ENCODE results near the gene ASPM. TPM values are rescaled to one million over a fixed set of nuclear protein-coding genes. Genes with fewer than 3 reads are reported as not detected.

ASPM gene
- polyA plus RNA-seq, 3 donors = 0.01 to 0.08 (median 0.05) TPM

DNA sequence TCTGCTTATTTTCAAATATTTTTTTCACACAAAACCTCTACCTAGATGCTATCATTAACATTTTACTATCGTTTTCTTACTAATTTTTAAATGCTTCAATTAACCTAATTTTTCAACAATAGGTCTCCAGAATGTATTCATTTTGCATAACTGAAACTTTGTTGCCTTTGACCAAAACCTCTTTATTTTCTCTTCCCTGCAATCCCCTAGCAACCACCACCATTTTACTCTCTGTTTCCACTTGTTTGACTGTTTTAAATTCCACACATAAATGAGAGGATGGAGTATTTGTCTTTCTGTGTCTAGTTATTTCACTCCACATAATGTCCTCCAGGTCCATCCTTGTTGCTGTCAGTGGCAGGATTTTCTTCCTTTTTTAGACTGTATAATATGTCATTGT is 69.9 kb downstream of the ASPM start:
- H3K79me2 ChIP-seq (ENCODE audit: insufficient read depth, low read length) = no peaks in the 10 kb centered on the region
- no peak overlapping the region for H3K4me3 ChIP-seq (replicated peaks in 1 of 3; ENCODE audit: low read depth in 2 of 3, low read length in 3 of 3)
- TF ChIP-seq, protein P1, sequence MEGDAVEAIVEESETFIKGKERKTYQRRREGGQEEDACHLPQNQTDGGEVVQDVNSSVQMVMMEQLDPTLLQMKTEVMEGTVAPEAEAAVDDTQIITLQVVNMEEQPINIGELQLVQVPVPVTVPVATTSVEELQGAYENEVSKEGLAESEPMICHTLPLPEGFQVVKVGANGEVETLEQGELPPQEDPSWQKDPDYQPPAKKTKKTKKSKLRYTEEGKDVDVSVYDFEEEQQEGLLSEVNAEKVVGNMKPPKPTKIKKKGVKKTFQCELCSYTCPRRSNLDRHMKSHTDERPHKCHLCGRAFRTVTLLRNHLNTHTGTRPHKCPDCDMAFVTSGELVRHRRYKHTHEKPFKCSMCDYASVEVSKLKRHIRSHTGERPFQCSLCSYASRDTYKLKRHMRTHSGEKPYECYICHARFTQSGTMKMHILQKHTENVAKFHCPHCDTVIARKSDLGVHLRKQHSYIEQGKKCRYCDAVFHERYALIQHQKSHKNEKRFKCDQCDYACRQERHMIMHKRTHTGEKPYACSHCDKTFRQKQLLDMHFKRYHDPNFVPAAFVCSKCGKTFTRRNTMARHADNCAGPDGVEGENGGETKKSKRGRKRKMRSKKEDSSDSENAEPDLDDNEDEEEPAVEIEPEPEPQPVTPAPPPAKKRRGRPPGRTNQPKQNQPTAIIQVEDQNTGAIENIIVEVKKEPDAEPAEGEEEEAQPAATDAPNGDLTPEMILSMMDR (IDR thresholded peaks at IDR 0.05) = no peak
- no peak overlapping the region for H3K27ac Mint-ChIP-seq
- WGBS (ENCODE audit: insufficient coverage) = 80% methylated on average over 1 of the region's 1 CpG
- no peak overlapping the region for H3K9ac ChIP-seq (ENCODE audit: insufficient read depth, low read length, poor library complexity, severe bottlenecking)
- peaks cover 8 to 11% of the 10 kb centered on the region in 2 donors for H3K9me3 ChIP-seq (replicated peaks in 1 of 2; ENCODE audit: control insufficient read depth in 1 of 2, insufficient read depth in 1 of 2, low read length in 2 of 2)
- intact Hi-C loops (cut with micrococcal nuclease) = no loop called here
- no peak overlapping the region for H3K27ac ChIP-seq (ENCODE audit: low read depth in 1 of 2, low read length in 2 of 2)
- peaks cover 0 to 2% (median 0%) of the 10 kb centered on the region in 3 donors for H3K27me3 Mint-ChIP-seq (ENCODE audit: low read depth in 3 of 3)
- H3K27me3 ChIP-seq (ENCODE audit: control insufficient read depth in 2 of 2, insufficient read depth in 2 of 2, low read length in 2 of 2) = no peaks in the 10 kb centered on the region
- H3K36me3 ChIP-seq (replicated peaks in 1 of 2; ENCODE audit: control insufficient read depth in 1 of 2, insufficient read depth in 2 of 2, low read length in 2 of 2) = peaks cover 0 to under 1% of the 10 kb centered on the region in 2 donors
- no peak for DNase-seq
- no peak overlapping the region for H3K4me2 ChIP-seq (replicated peaks; ENCODE audit: extremely low read depth, low read length, poor library complexity, severe bottlenecking)
- no peaks in the 10 kb centered on the region for H3K4me1 Mint-ChIP-seq
- H3K36me3 Mint-ChIP-seq = peaks cover 0 to 2% of the 10 kb centered on the region in 2 donors
- no peak overlapping the region for H3K4me3 Mint-ChIP-seq
- H3K4me1 ChIP-seq (ENCODE audit: control insufficient read depth in 1 of 2, insufficient read depth in 2 of 2, low read length in 2 of 2) = no peaks in the 10 kb centered on the region
- no peaks in the 10 kb centered on the region for H4K20me1 ChIP-seq (ENCODE audit: insufficient read depth, low read length)
- peaks cover 6 to 16% (median 12%) of the 10 kb centered on the region in 7 donors for H3K9me3 Mint-ChIP-seq
- H2AFZ ChIP-seq (ENCODE audit: insufficient read depth, low read depth, low read length, poor library complexity, severe bottlenecking) = no peak overlapping the region

DNA sequence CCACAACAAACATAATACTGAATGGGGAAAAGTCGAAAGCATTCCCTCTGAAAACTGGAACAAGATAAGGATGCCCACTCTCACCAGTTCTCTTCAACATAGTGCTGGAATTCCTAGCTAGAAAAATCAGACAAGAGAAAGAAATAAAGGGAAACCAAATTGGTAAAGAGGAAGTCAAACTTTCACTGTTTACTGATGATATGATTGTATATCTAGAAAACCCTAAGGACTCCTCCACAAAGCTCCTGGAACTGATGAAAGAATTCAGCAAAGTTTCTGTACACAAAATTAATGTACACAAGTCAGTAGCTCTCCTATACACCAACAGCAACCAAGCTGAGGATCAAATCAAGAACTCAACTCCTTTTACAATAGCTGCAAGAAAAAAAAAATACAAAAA is 72.5 kb downstream of the ASPM start:
- TF ChIP-seq, protein P1 (IDR thresholded peaks at IDR 0.05) = no peak
- Histone ChIP-seq H3K4me2 (replicated peaks; ENCODE audit: extremely low read depth, low read length, poor library complexity, severe bottlenecking) (no peak overlapping the region), H3K4me3 (replicated peaks in 1 of 3; ENCODE audit: low read depth in 2 of 3, low read length in 3 of 3) (no peak overlapping the region), H3K36me3 (replicated peaks in 1 of 2; ENCODE audit: control insufficient read depth in 1 of 2, insufficient read depth in 2 of 2, low read length in 2 of 2) (no peaks in the 10 kb centered on the region), H2AFZ (ENCODE audit: insufficient read depth, low read depth, low read length, poor library complexity, severe bottlenecking) (no peak overlapping the region), H3K27me3 (ENCODE audit: control insufficient read depth in 2 of 2, insufficient read depth in 2 of 2, low read length in 2 of 2) (no peaks in the 10 kb centered on the region), H3K79me2 (ENCODE audit: insufficient read depth, low read length) (no peaks in the 10 kb centered on the region), H3K9ac (ENCODE audit: insufficient read depth, low read length, poor library complexity, severe bottlenecking) (no peak overlapping the region), H3K27ac (ENCODE audit: low read depth in 1 of 2, low read length in 2 of 2) (no peak overlapping the region), H4K20me1 (ENCODE audit: insufficient read depth, low read length) (no peaks in the 10 kb centered on the region), H3K9me3 (replicated peaks in 1 of 2; ENCODE audit: control insufficient read depth in 1 of 2, insufficient read depth in 1 of 2, low read length in 2 of 2) (peaks cover 0 to 8% of the 10 kb centered on the region in 2 donors), H3K4me1 (ENCODE audit: control insufficient read depth in 1 of 2, insufficient read depth in 2 of 2, low read length in 2 of 2) (no peaks in the 10 kb centered on the region)
- Mint-ChIP-seq H3K4me1 (no peaks in the 10 kb centered on the region), H3K27me3 (ENCODE audit: low read depth in 3 of 3) (peaks cover 0 to 4% (median 2%) of the 10 kb centered on the region in 3 donors), H3K27ac (no peak overlapping the region), H3K9me3 (peaks cover 3 to 17% (median 10%) of the 10 kb centered on the region in 7 donors), H3K4me3 (no peak overlapping the region), H3K36me3 (no peaks in the 10 kb centered on the region)
- no CpG with 5 or more reads among the region's 1 CpG for WGBS (ENCODE audit: insufficient coverage)
- intact Hi-C loops (cut with micrococcal nuclease) = no loop called here
- no peak for DNase-seq
